EL (cell line): ENCODE results near the gene ITPKA.
"Not testable (repeated sequence)": the region's sequence is repeated elsewhere in the genome, so short reads cannot be mapped to it uniquely, and the experiment has no call there.

Source experiments
- DNase-seq: peaks from one replicate; pipeline ENCODE4 v3.0.0-alpha.2; 2016

Gene ITPKA

DNA sequence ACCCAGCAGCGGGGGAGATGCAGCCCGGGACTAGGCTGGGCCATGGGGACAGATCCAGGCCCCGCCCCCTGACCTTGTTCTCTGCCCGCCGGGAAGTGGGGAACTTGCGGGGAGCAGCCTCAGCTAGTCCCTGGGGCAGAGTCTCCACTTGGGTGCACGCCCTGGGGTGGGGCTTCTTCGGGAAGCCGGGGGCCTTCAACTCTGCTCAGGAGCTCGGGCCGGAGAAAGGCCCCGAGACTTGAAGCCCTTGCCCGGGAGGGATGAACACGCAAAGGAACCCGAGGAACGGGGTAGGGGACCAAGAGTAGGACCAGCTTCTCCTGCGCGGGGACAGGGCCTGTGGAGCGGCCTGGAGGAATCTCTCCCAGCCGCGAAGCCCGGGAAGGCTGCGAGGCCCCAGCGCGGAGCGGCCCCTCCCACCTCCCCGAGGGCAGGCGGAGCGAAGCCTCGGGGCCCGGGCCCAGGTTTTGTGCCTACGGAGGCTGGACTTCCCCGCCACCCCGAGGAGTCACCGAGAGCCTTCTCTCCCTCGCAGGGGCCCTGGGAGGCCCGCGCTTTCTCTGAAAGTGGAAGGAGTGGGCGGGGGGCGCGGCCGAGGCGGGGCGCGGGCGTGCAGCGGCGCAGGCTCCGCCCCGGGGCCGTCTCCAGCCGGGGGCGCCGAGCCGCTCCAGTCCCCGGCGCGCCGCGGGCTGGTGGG lies at the start of gene ITPKA:
Gene ITPKA, plus strand, starts transcription at position 670 of the 697 bp plus-strand sequence. CDS start 54 bp downstream, outside the sequence.
- peak; percentile 90 for DNase-seq

DNA sequence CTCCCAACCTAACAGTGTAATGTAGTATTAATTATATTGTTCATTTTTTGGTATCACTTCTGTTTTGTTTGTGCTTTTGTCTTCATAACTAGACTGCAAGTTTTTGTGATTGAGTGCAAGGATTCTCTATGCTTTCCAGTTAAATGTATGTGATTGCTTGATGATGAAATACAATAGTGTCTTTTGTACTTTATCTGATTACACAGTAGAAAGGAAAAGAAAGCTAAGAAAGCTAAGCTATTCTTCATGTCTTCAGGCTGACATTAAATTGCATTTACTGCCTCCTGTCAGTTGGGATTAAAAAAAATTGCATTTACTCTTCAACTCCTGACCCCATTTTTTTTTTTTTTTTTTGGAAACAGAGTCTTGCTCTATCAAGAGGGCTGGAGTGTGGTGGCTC lies 48.3 kb upstream of the ITPKA start:
- DNase-seq, result no peak

DNA sequence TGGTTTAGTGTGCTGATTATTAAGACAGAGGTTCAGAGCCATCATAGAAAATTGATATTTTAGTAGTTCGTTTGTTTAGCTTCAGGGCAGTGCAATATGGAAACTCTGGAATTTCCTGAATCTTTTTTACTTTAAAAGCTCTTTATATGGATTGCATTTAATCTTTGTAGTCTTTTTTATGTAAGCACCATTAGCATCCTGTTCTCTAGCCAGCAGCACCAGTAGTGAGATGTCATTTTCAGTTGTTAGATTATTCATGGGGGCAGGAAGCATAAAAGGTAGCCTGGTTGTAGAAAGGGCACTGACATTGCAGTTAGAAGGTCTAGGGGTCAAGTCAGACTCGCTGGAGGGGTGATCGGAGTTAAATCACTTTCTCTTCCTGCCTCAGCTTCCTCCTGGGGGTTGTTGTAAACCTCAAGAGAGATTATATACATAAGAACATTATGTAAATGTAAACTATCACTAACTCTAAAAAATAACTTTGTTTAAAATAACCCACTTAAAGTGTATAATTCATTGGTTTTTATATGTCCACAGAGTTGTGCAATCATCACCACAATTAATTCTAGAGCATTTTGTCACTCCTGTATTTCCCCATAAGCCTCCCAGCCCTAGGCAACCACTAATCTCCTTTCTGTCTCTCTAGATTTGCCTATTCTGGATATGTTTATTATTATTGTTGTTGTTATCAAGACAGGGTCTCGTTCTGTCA lies 31.4 kb upstream of the ITPKA start:
- DNase-seq, result no peak

DNA sequence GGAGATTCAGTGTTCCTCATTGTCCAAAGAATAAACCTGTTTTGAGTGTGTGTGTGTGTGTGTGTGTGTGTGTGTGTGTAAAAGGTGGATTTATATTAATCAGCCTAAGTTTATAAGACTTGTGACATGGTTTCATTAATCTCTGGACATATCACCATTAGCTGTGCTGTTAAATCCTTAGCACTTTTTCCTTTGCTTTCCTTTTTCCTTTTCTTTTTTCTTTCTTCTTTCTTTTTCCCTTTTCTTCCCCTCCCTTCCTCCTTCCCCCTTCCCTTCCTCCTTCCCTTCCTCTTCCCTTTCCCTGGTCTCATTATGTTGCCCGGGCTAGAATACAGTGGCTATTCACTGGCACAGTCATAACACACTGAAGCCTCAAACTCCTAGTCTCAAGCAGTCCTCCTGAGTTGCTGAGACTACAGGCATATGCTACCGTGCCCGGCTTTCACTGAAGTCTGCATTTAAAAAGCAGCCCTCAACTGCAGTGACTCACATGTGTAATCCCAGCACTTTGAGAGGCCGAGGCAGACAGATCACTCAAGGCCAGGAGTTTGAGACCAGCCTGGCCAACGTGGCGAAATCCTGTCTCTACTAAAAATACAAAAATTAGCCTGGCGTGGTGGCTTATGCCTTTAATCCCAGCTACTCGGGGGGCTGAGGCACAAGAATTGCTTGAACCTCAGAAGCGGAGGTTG lies 28.6 kb upstream of the ITPKA start:
- no peak for DNase-seq

DNA sequence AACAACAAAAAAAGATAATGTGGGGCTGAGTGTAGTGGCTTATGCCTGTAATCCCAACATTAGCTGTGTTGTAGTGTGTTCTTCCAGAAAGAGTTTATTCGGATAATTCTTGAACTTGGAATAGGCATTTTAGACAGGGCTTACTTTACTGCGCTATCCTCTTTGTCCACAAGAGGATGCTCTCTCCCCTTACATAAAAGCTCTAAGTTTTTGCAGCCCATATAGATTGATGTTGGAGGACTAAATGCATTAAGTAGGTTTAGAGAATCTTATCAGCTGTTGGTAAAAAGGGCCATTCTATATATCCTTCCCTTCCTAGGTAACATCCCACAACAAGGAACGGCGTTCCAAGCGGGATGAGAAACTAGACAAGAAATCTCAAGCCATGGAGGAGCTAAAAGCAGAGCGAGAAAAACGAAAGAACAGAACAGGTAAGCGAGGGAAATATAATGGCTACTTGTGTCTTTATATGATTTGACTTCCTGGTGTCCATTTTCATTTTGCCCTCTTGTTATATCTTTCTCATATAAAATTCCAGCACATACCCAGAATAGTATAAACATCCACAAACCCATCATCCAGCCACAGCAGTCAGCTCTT lies 27.8 kb upstream of the ITPKA start:
- DNase-seq, result peak; percentile 61

DNA sequence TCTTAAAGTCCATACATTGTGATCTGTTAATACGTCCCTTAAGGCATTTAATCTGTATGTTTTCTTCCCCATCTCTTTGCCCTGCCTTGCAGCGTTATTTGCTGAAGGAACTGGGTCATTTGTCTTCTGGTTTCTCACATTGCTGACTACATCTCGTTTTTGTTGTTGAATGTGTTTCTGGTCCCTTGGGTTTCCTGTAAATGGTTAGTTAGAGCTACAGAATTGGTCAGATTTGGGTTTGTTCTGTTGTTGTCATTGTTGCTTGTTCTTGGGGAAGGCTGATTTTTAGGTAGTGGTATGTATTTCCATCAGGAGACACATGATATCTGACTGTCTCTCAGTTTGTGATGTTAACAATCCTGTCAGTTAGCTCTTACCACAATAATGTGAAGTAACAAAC lies 27.0 kb upstream of the ITPKA start:
- DNase-seq, result no peak

DNA sequence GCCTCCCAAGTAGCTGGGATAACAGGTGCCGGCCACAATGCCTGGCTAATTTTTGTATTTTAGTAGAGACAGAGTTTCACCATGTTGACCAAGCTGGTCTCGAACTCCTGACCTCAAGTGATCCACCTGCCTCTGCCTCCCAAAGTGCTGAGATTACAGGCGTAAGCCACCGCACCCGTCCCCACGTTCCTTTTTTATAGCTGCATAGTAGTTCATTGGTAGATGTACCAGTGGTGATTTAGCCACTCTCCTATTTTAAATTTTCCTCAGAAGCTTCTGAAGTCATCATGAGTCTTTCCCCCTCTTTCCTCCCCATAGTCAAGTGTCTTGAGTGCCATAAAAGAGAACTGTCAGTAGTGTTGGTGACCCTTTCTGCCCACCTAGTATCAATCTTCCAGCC lies 24.0 kb upstream of the ITPKA start:
- DNase-seq, result not testable (repeated sequence)

DNA sequence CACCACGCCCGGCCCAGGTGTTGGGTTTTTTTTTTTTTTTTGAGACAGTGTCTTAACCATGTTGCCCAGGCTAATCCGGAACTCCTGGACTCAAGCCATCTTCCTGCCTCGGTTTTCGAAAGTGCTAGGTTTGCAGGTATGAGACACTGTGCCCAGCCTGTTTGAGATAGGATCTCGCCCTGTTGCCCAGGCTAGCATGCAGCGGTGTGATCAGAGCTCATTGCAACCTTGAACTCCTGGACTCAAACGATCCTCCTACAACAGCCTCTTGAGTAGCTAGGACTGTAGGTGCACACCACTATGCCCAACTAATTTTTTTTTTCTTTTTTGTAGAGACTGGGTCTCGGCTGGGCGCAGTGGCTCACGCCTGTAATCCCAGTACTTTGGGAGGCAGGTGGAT lies 20.3 kb upstream of the ITPKA start:
- no peak for DNase-seq

DNA sequence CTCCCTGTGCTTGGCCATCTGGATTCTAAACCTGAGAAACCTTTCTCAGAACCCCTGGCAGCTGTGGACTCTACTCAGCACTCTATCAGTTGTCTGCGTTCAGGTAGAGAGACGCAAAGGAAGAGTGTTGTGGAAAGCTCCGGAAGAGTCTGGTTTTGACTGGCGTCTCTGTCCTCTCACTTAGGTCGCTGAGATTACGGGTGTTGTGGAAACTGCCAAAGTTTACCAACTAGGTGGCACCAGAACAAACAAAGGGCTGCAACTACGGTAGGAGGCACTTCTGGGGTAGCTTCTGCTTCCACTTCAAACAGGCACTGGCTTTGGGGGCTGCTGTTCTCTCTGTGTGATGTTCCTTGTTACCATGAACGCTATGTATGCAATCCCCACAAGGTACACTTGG lies 19.2 kb upstream of the ITPKA start:
- DNase-seq, result no peak

DNA sequence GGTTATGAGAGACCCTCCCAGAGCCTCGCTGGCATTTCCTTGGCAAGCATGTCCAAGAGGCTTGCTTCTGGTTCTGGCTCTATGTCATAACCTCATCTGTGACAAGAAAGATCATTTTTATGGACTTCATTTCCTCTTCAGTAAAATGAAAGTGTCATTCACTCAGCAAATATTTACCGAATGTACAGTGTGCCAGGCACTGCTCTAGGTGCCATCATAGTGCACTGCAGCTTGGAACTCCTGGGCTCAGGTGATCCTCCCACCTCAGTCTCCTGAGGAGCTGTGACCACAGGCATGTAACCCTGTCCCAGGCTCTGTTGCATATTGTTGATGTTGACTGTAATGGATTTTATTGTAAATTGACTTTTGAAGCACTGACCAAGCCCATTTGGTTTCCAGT lies 18.7 kb upstream of the ITPKA start:
- DNase-seq, result no peak

DNA sequence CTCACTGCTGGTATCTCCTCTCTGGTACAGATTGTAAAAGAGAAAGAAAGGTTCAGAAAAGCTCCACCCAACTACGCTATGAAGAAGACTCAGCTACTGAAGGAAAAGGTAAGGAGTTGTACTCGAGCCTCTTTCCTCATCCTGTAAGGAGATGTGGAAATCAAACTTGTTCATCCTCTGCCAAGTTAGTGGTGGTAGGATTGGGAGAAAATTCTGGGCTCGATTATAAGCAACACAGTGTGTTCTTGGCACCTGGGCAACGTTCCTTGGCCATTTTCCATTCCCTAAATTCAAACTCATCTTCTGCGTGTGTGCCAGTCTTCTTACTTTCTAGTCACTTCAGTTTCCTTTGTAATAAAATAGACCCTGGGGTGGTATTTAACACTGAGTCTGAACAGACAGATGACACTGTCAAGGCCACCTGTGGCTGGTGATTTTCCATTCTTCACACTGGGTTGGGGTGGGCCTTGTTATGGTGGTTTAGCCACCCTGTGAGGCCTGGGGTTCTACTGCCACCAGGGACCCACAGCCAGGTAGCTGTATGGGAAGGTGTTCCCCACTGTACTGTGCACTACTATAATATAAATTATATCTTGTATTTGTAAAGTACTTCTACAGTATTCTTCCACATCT lies 17.1 kb upstream of the ITPKA start:
- DNase-seq, result no peak

DNA sequence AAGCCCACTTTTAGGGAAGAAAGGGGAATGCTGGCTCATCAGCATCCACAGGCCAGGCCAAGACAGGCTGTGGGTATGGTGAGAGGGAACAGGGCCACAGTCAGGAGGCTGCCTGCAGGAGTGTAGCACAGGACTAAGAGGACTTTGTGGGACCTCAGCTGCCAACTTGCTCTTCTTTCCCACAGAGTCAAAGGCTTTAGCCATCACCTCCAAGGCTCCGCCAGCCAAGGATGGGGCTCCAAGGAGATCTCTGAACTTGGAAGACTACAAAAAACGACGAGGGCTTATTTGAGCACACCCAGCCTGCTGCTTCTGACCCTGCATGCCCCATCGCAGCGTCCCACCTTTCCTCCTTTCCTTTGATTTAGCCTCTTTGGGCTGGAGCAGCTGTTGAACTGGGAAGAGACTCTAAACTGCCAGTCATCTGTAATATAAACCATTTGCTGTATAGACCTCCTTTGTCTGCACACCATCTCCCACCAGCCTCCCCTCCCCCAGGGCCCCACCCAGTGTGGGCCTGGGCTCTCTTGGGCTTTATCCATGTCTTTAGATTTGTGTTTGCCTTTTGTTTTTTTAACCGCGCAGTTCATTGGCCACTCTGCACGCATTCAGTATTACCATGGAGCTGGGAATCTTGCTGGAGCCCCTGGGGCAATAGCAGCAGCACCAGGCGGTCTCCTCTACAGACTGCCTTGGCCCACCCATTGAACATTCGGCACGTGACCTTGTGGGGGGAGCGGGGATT lies 13.1 kb upstream of the ITPKA start:
- no peak for DNase-seq

DNA sequence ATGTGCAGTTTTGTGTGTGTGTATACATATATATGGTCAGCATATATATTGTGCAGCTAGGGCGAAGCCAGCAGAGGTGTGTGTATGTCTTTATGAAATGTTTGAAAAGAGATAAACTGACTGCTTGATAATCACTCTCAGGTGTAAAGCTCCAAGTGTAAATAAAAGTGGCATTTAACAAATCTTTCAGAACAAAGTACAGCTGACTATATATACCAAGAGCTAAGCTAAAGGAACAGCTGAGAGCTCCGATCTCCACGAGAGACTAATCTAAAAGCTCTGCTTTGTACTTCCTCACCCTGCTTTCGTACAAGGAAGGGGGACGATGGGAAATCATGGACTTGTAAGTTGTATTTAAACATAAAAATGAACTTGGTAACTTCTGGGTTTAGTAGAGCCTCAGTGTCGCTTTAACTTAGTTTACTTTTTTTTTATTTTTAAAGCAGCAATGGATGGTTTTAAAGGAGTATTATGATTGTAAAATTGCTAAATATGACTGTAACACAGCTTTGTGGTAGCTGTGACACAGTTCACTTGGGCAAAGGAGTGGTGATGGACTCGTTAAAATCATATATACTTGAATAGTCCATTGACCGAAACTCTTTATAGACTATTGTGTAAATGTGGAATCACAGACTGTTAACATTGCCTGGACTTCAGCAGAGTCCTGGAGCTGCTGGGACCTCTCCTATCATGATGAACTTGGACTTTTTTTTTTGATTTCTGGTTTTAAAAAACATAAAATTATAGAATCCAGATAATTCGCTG lies 11.4 kb upstream of the ITPKA start:
- DNase-seq, result no peak

DNA sequence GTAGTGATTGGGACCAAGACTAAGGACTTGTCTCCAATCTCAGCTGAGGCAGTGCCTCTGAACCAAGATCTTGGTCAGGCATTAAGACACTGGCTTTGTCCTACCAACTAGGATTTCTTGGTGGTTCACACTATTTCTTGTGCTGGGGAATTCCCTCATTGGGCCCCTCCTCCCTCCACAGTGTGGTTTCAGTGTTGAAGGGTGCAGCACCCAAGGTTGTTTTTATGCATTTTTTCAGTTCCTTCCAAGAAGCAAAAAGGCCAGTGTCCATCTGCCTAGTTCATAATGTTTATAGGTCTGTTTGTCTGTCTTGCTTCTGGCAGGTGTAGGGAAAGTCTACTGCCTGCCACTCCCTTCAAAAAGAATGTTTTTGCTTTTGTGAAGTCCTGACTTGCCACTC lies 10.6 kb upstream of the ITPKA start:
- DNase-seq, result no peak

DNA sequence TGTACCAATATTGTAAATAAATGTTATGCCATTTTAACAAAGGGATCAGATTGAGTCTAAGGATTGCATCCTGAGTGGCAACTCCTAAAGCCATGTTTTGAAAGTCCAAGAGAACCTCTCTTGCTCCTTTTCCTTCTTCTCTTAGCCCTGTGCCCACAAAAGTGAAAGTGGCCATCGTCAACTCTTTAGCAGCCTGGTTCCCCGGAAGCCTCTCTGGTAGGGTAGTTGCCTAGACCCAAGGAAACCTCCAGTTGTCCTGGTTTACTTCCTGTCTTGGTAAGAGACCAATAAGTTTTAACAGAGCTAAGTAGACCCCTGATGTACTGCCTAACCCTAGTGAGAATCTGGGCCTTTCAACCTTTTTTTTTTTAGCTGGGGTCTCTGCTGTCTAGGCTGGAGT lies 10.2 kb upstream of the ITPKA start:
- no peak for DNase-seq

DNA sequence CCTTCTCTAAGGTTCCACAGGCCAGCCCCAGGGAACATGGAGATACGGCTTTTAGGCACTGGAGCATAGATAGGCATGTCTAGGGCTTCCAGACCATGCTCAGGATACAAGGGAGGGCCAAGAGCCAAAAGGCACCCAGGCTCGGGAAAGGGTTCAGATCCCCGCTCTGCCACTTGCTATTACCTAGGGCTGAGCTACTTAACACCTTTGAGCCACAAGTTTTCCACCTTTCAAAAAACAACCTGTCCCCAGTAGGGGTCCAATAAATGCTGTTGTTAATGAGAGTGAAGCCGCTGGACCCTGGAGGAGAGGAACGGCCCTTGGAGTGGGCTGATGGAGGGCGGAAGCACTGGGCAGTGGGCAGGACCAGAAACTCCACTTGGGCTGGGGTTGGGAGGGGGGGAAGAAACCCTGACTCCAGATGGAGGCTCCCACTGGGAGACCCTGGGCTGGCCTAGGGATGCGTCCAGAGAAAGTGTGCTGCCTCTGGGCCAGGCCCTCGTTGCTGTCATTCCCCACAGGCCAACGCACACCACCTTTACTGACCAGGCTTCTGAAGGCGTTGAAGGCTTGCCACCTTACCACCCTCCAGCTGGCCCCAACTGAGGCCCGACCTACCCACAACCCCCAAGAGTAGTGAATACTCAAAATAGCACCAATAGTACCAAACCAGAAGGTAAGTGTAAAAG lies 8.6 kb upstream of the ITPKA start:
- no peak for DNase-seq

DNA sequence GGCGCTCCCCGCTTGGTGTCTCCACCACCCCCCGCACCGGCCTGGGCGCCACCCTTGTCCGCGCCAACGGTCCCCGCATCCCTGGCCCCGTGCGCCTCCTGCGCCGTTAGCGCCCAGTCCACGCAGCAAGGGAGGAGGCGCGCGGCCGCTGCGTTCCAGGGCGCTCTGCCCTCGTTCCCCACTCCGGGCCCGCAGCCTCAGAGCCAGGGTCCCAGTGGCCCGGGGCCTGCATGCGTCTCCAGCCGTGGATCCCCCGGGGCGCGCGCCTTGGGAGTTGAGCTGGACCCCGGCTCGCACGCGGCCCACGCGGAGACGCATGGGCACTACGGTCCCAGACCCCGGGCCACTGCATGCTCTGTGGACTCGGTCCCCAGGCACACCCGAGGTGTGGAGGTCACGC lies 7.4 kb upstream of the ITPKA start:
- no peak for DNase-seq

DNA sequence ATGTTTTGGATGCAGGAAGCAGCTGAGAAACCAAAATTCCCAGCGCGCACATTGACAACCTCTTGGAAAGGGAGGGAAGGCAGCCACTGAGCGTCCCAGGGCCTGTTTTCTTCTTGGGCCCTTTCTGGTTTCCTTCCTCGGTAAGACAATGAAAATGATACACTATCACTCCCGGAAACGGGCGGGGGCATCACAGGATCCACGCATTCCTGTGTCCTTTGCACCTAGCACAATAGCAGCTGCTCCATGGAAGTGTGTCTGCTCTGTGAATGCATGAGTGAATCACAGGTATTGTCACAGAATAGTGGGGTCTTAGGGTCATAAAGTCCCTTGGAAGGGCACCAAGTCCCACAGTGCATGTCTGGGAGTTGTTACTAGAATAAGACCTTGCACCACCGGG lies 6.3 kb upstream of the ITPKA start:
- DNase-seq, result no peak

DNA sequence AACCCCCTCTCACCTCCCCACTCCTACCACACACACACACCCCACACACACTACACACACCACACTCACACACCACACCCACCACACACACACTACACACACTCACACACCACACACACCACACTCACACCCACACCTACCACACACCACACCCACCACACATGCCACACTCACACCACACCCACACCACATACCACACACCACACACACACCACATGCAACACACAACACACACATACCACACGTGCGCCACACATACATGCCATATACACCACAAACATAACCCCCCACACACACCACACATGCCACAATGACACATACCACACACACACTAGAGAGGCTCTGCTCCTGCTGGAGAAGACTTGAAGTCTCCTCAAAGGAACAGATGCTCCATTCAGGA lies 5.9 kb upstream of the ITPKA start:
- no peak for DNase-seq

DNA sequence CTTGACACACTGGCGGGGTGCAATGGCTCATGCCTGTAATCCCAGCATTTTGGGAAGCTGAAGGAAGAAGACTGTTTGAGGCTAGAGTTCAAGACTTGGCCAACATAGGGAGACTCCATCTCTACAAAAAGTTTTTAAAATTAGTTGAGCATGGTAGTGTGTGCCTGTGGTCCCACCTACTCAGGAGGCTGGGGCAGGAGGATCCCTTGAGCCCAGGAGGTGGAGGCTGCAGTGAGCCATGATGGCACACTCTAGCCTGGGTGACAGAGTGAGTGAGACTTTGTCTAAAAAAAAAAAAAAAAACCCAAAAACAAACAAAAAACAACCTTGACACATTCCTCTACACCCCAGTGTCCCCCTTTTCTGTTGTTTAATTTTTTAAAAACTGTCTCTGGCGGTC lies 4.0 kb upstream of the ITPKA start:
- no peak for DNase-seq

DNA sequence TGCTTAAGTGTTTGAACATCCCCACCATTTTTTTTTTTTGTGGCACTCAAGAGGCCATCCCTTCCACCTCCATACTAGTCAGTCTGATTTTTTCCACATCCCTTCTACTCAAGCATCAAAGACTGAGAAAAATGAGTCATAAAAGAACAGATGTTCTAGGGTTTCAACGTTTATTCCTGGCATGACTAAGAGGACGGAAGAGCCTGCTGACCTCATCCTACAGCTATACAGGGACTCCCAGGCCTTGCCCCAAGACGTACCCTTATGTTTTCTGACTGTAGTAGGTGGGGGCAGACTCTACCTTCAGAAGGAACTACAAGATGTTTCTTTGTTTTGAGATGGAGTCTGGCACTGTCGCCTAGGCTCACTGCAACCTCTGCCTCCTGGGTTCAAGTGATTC lies 3.3 kb upstream of the ITPKA start:
- peak; percentile 96 for DNase-seq
